GM19035 (cell line): Measurements from ENCODE around the gene OPN1LW.
"Not testable (repeated sequence)": the region's sequence is repeated elsewhere in the genome, so short reads cannot be mapped to it uniquely, and the experiment has no call there.

ENCODE experiments used
- ATAC-seq: cut with Tn5 transposase; IDR thresholded peaks from one replicate; pipeline ENCODE4 v1.9.1; 2021; ENCODE audit not compliant: unreplicated experiment

OPN1LW gene

DNA sequence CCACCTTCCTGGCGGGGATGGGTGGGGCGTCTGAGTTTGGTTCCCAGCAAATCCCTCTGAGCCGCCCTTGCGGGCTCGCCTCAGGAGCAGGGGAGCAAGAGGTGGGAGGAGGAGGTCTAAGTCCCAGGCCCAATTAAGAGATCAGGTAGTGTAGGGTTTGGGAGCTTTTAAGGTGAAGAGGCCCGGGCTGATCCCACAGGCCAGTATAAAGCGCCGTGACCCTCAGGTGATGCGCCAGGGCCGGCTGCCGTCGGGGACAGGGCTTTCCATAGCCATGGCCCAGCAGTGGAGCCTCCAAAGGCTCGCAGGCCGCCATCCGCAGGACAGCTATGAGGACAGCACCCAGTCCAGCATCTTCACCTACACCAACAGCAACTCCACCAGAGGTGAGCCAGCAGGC lies at the start of gene OPN1LW:
TSS of gene OPN1LW (plus strand) at position 234 of the 400 bp plus-strand sequence. CDS start at position 275, 41 bp downstream.
- ATAC-seq, result not testable (repeated sequence)

DNA sequence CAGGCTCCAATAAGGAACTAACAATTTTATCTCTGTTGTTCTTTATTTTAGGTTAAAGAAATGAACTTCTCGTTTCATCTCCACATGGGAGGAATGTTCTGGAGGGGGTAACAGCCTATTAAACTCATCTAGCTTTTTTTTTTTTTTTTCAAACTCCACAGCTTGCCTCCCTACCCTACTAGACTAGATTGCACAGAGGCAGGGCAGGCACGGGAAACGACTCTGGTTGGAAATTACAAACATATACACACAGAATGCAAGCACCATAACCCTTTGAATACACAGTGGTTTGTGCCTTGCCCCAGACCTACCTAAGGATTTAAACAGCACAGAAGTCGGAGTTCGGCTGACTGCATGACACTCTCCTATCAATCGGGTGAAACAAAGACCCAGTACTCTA lies 49.2 kb upstream of the OPN1LW start:
- no peak for ATAC-seq

DNA sequence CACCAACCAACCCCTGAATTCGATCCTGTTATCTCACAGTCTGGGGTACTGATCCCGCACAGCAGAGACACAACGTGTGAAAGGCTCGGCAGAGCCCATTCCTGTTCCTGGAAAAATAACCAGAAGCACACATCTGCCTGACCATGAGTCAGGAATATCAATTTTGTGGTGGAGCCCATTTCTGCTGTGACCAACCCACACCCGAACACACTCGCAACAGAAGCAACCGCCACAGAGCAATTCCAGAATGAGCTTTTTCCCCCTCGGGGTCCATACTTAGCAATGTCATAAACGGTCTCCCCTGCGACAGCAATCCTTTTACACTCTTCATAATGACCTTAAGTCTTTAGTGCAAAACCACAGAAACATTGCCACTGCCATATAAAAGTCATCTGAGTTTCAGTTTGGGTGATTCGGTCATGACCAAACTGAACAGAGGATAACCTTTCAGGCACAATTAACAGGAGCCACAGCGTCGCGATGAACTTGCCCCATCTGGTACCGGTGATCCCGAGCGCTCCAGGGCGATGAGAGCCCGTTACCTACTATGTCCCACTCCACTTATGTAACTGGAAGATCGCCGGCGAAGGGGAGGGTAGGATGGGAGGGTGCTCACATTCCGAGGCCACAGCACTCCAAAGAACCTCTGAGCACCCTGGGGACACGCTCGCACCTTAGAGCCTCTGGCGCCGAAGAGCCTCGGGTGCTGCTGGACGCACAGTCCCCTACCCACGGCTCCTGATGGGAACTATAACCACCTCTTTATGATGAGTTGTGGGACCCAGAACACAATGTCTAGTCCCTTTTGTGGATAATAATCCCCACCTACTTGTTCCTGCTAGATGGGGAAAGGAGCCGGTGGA lies 47.7 kb upstream of the OPN1LW start:
- ATAC-seq, result no peak

DNA sequence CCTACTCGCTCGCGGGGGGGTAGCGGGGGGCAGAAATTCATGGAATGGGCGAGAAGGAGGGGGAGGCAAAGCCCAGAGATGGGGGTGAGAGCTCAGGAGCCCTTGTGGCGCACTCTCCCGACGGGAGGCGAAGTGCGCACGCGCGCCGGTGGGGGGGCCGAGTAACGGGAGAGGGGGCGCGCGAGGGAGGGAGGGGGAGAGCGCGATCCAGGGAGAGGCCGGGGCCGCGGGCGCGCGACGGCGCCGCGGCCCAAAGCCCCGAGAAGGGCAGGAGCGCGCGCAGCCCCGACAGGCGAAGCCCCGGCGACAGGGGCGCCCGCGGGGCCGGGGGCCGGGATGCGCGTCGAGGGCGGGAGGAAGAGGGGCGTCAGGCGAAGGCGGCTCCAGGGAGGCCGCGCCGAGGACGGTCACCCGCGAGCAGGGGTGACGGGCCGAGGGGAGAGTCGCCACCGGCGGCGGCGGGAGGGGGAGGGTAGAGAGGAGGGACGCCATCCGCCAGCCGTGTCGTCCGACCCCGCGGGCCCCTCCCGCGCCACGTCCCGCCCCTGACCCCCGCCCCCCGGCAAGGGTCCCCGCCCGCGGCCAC lies 46.9 kb upstream of the OPN1LW start:
- peak; percentile 32 for ATAC-seq

DNA sequence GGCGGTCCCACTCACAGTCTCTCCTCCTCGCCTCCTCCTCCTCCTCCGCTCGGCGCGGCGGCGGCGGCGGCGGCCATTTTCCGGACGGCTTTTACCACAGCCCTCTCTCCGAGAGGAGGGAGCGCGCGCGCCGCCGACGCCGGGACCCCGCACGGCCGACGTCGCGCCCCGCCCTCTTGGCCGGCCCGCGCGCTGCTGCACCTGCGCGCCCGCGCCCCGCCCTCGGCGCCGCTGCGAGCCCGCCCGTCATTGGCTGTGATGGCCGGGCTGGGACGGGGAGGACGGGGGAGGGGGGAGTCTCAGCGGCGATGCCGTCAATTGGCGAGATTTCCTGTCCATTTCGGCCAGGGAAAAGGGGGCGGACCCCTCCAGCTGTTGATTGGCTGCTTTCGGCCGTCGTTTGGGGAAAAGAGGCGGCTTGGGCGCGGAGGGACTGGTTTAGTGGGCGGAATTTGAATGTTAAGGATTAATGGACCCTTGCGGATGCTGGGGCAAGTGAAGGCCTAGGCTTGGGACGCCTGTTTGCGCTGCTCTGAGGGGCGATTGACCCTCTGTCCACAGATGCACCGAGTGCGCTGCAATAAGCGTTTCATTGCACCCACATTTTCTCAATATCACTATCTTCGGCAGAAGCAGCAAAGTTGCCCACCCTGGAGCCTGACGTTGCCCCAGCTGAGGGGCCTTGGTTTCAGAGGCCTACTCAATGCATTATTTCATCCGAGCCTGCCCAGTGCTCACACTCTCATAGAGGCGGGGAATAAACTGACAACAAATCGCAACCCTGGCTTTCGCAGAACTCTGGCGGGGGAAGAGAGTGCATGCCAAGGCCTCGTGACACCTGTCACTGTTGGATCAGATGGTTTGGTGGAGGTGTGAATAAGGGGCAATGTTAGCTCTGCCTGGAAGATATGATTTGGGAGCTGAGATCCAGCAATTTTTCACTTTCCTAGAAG lies 46.2 kb upstream of the OPN1LW start, which contains the start of gene MECP2:
TSS of gene MECP2 (minus strand) at position 129 of the 953 bp plus-strand sequence.
- peak; percentile 83 for ATAC-seq

DNA sequence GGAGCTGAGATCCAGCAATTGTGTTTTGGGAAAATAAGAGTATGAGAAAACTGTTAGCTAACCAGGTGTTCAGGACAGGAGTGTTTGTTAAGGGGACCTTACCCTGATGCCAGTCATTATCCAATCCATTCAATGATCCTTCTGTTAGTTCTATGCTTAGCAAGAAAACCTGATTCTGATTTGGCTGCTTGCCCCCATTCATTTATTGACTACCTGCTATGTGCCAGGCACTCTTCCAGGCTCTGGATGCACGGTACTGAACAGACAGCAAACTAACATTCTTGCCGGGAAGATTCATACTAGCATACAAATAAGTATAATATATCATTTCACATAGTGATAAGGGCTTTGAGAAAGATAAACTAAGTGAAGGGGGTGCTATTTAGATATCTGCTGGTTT lies 45.5 kb upstream of the OPN1LW start:
- no peak for ATAC-seq

DNA sequence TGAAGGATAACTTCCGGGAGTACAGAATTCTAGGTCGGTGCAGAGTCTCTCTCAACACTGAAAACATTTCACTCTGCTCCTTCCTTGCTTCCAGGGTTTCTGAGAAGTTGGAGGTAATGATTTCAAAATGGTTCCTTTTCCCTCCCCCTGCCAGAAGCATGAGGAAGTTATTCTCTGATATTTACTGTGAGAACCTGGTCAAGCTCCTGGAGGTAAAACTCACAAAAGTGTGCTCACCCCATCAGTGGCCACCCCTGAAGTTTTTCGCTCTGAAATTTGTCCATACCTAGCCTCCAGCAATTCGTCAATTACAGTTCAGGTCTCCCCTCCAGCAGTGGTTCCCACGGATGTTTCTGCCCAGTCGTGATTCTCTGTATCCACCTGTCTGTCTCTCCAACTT lies 30.3 kb upstream of the OPN1LW start:
- no peak for ATAC-seq

DNA sequence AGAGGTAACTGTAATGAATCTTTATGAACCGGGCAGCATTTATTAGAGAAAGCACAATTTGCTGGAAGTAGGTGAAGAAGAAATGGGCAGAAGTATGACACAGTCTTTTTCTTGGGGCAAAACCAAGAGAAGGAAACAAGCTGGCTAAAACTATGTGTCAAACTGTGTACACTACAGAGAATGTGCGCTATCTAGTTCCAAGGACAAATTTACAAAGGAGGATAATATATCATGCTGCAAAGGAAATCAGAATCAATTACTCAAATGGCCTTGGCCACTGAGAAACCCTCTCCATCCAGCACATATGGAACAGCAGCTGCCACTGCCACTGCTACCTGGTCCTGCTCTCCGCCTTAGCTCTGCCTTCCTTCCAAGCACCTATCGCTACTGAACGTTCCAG lies 29.4 kb upstream of the OPN1LW start:
- ATAC-seq, result no peak

DNA sequence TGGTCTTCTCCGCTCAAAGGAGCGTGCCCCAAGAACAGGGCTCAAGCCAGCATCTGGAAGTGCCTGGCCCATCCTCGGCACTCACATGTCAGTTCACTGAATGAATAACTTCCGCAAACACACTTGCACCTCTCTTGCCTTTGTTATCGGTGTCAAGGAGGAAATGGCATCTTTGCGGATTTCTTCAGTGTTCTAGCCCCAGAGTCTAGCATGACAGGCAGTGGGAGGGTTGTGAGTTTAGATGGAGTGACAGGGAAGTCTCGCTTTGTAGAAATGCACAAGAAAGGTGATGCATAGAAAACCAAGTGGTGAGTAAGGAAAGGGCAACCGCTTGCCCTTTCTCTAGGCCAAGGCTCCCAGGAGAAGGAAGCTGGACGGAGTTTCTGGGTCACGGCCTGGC lies 29.0 kb upstream of the OPN1LW start:
- ATAC-seq, result no peak

DNA sequence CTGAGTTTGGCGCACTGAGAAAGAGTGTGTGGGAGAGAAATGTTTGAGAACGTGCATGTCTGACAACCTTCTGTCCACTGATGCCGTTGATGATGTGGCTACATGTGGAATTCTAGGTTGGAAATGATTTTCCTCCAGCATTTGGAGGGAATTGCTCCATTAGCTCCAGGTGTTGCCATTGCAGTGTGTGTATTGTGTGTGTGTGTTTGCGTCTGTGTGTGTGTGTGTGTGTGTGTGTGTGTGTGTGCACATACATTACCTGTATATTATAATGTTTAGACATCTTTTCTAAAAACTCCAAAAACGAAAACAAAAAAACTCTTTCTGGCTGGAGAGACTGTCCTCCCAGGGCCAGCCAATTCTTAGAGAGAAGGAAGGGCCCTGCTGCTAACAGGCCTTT lies 28.3 kb upstream of the OPN1LW start:
- no peak for ATAC-seq

DNA sequence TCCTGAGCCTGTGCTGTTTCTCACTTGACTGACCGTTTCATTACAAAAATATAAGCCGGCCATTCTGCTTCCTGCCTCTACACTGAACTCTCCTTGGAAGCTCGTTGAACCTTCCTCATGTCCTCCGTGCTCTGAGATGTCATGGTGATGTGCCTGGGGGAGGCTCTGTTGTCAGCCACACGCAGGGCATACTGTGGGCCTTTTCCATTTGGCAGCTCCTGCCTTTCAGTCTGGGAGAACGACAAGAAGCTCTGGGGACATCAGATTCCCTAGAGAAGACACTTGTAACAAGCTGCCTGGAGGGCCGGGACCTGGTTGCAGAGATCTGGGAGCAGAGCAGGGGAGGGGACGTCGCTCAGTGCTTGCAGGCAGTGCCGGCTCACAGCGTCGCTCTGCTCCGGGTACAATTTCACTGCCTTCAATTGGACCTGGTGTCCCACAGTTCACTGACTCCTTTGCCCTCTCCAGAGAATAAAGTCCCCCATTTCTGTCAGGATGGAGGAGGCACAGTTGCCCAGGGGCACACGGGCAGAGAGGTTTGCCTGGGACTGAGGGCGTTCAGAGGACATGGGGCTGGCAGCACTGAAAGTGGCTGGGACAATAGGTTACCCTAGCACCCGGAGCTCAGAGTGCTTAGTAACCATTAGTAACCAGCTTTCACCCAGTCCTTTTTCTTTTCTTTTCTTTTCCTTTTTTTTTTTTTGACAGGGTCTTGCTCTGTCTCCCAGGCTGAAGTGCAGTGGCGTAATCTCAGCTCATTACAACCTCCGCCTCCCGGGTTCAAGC lies 27.4 kb upstream of the OPN1LW start:
- no peak for ATAC-seq

DNA sequence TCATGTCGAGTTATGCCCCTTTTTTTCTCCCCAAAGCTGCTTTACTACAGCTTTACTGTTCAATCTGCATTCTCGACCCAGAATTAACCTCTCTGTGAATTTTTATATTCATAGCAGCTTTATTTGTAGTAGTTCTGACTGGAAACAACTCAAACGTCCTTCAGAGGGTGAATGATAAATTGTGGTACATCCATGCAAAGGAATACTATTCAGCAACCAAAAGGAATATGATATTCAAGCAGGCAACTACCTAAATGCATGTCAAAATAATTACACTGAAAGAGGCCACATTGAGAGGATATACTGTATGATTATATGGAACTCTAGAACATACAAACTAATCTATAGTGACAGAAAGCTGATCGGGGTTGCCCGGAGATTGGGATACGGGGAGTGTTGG lies 26.5 kb upstream of the OPN1LW start:
- ATAC-seq, result no peak

DNA sequence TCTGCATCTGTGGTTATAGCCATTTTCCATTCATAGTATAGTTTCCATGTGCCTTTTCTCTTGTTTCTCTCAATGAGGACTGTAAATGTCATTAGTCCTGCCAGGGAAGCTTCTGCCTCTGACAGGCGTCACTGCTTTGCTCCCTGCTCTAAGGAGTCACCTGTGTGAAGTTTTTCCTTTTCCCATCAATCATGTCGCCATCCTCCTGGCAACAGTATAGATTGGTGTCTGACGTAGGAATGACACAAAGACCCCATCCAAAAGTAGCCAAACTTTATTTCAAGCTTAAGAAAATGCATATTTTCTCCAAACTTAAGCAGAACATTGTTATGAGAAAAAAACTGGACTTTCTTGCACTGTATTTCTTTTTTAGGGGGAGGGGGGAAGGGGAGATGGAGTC lies 23.5 kb upstream of the OPN1LW start:
- ATAC-seq, result no peak

DNA sequence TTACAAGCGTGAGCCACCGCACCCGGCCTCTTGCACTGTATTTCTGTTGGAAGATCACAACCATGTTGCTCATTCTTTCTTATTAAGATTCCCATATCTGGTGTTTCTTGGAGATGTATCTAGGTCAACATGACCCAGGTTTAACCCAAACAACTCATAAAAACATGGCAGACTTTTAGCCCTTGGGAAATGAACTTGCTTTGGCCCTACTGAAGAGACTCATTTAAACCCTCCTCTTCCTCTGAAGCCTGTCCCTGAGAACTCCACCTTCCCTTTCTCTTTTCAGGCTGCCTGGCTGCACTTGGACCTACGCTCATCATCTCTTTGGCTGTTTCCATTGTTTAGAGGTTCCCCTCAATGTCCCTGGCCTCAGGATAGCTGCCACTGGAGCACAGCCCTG lies 22.8 kb upstream of the OPN1LW start:
- ATAC-seq, result no peak

DNA sequence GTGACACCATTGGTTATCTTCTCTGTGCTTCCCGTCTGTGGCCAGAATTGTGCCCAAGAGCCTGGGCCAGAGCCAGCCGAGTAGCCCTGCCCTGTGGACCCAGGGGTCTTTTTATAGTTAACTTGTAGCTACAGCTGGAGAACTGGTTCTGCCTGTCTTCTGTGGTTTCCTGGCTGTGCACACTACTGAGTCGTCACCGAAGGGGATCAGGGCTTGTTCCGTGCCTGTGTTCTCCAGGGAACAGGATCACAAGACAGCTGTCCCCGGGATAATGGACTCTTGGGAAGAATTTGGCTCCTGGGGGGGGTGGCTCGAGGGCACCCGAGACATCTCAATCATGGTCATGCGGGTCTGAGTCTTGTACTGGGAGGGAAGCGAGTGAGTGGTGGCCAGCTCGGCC lies 22.1 kb upstream of the OPN1LW start:
- ATAC-seq, result no peak

DNA sequence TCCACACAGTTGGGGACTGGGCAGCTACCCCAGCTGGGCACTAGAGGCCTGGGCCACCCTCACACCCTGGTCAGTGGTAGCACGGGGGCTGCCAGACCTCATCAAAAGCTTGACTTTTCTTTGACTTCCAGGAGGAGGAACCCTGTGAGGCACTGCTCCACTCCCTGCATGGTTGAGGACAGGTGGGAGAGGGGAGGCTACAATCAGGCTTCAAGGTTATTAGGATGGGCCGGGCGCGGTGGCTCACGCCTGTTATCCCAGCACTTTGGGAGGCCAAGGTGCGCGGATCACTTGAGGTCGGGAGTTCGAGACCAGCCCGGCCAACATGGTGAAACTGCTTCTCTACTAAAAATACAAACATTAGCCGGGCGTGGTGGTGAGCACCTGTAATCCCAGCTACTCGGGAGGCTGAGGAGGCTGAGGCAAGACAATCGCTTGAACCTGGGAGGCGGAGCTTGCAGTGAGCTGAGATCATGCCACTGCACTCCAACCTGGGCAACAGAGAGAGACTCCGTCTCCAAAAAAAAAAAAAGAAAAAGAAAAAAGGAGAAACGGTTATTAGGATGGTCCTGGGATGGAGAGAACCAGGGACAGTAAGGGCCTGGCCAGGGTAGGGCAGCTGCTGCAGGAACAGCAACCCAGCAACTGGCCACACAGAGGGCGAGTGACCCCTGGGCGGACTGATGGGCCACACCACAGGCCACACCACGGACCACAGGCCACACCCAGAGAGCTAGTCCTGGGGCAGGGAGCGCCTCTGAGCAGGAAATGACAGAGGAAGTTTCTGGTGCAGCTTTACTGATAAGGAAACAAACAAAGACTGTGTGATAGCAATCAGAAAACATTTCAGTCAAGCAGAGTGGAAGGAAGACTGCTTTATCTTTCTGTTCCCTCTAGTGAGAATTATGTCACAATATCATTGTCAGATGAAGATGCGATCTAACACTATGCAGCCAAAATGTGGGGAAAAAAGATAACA lies 20.5 kb upstream of the OPN1LW start:
- ATAC-seq, result no peak

DNA sequence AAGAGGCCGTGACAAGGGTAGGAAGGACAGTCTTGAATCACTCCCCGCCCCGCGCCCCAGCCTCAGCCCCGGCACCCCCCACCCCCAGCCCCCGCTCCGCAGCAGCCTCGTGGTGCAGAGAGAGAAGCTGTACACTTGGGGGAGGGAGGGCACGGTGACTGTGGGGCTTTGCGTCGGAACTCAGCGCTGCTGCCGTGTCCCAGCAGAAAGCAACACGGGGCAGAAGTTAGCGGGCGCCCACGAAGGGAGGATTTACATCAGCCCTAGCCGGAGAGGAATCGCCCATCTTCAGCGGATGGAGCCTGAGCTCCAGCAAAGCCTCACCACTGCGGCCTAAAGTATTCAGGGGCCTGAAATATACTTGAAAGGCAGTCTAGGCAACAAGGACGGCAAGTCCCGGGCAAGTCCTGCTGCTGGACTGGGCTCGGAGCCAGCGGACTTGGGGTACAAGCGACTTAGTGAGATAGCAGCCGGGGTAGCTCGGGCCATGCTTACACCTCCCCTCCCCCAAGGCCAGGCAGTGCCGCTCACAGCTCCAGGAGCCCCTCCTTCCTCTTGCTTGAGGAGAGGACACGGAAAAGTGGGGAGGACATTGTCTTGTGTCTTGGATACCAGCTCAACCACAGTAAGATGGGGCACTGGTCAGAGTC lies 18.5 kb upstream of the OPN1LW start:
- ATAC-seq, result no peak

DNA sequence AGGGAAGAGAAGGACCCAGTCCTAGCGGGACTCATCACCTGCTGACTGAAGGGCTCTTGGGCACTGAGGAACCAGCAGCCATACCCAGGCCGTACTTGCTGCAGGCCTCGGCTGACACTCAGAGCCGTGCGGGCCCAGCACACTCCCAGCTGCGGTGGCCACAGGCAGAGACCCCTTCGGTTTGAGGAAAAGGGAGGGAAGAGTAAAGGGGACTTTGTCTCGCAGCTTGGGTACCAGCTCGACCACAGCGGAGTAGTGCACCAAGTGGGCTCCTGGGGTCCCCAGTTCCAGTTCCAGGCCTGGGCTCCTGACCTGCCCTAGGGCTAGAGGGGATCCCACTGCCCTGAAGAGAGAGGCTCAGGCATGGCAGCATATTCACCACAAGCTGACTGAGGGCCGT lies 17.9 kb upstream of the OPN1LW start:
- ATAC-seq, result no peak

DNA sequence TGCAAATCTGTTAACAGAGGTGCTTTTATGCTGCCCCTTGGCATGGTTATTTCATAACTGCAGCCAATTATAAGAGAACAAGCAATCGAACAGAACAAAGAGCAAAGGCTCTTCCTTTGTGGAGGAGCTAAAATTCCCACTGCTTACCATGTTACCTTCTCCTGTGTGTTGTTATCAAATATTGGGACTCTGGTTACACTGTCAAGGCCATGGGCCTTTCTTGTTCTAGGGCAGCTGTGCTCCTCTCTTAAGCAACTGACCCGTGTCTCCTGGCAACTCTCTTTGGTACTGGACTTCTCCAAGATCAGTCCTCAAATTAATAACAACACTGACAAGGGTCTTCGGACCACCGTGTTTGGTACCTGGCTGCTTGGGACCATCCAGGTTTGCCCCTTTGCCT lies 12.1 kb upstream of the OPN1LW start:
- ATAC-seq, result no peak
